NCI-H774 (cell line): ENCODE data around the gene ZG16.

Experiments
- DNase-seq: peaks from one replicate; lab custom pipeline; 2025; lab: John Stamatoyannopoulos, UW

The ZG16 gene

GRCh38 chr16:29825145-29826044, 47.3 kb downstream of the ZG16 start:
- DNase-seq = no peak

- DNase-seq = no peak
Observed at GRCh38 chr16:29826342-29826695, 48.3 kb downstream of the ZG16 start.

GRCh38 chr16:29830774-29831173, 52.7 kb downstream of the ZG16 start:
- DNase-seq = no peak

GRCh38 chr16:29831490-29831889, 53.4 kb downstream of the ZG16 start:
- no peak for DNase-seq
